Right lung (tissue), 5 donors: ENCODE data around the gene CACNA1D. TPM values are rescaled to one million over a fixed set of nuclear protein-coding genes. Genes with fewer than 3 reads are reported as not detected.
"Not testable (repeated sequence)": the region's sequence is repeated elsewhere in the genome, so short reads cannot be mapped to it uniquely, and the experiment has no call there.

Source experiments
- DNase-seq, 2 donors: peaks; one replicate each; pipeline ENCODE4 v3.0.0-alpha.2; 2013
- polyA plus RNA-seq, 5 donors: library from polyadenylated mRNA; unstranded; fragments of 120-200 nt; gene quantifications; one replicate each; pipeline versions ENCODE4 v1.2.1 to v1.2.3, GENCODE V29; 2013; ENCODE audit warnings: inconsistent platforms in 1 of 5, low replicate concordance in 1 of 5; ENCODE audit not compliant: insufficient read length in 5 of 5, insufficient read depth in 1 of 5

Gene CACNA1D
- polyA plus RNA-seq, 5 donors = 41.9 to 56.4 (median 53.0) TPM

GRCh38 chr3:53614307-53614706, 119.9 kb downstream of the CACNA1D start:
- DNase-seq = no peak

- peak; percentile 65 to 71 for DNase-seq
Observed at GRCh38 chr3:53616321-53616720, 121.9 kb downstream of the CACNA1D start.

- DNase-seq = no peak
Observed at GRCh38 chr3:53616971-53617892, 122.8 kb downstream of the CACNA1D start.

- no peak for DNase-seq
Observed at GRCh38 chr3:53617893-53618523, 123.6 kb downstream of the CACNA1D start.

GRCh38 chr3:53618524-53618906, 124.1 kb downstream of the CACNA1D start:
- no peak for DNase-seq

- no peak for DNase-seq
Observed at GRCh38 chr3:53618936-53619335, 124.5 kb downstream of the CACNA1D start.

GRCh38 chr3:53624061-53624857, 129.8 kb downstream of the CACNA1D start:
- DNase-seq = peak in 1 of 2 donors; percentile 16

- no peak for DNase-seq
Observed at GRCh38 chr3:53626876-53627275, 132.5 kb downstream of the CACNA1D start.

- DNase-seq = no peak
Observed at GRCh38 chr3:53628536-53629401, 134.4 kb downstream of the CACNA1D start.

GRCh38 chr3:53629402-53629723, 135.0 kb downstream of the CACNA1D start:
- no peak for DNase-seq

- no peak for DNase-seq
Observed at GRCh38 chr3:53630547-53630946, 136.1 kb downstream of the CACNA1D start.

GRCh38 chr3:53633197-53633787, 138.9 kb downstream of the CACNA1D start:
- DNase-seq = no peak

GRCh38 chr3:53635041-53635440, 140.6 kb downstream of the CACNA1D start:
- DNase-seq = no peak

GRCh38 chr3:53638806-53639205, 144.4 kb downstream of the CACNA1D start:
- not testable (repeated sequence) for DNase-seq

- DNase-seq = no peak
Observed at GRCh38 chr3:53641397-53641796, 147.0 kb downstream of the CACNA1D start.

- no peak for DNase-seq
Observed at GRCh38 chr3:53642211-53642610, 147.8 kb downstream of the CACNA1D start.

- no peak for DNase-seq
Observed at GRCh38 chr3:53643757-53644156, 149.3 kb downstream of the CACNA1D start.

GRCh38 chr3:53645754-53646153, 151.3 kb downstream of the CACNA1D start:
- no peak for DNase-seq

GRCh38 chr3:53646723-53647122, 152.3 kb downstream of the CACNA1D start:
- no peak for DNase-seq

GRCh38 chr3:53649816-53650215, 155.4 kb downstream of the CACNA1D start:
- no peak for DNase-seq

- DNase-seq = no peak
Observed at GRCh38 chr3:53650424-53650823, 156.0 kb downstream of the CACNA1D start.
